Tibial nerve (tissue), 3 donors: ENCODE measurements around the gene MPL.

Source experiments
- POLR2A ChIP-seq, 2 donors: fragments of 450-650 bp; IDR thresholded peaks; one replicate each; pipeline ENCODE4 v1.6.1; 2017; ENCODE audit warnings: antibody characterized with exemption in 2 of 2, mild to moderate bottlenecking in 2 of 2, moderate library complexity in 2 of 2
- TF ChIP-seq, protein P1 (sequence below), 5 experiments: fragments of 200-600 bp in 3 of 5; fragments of 450-650 bp in 2 of 5; sonication (generic) in 3 of 5; IDR thresholded peaks; one replicate each; pipeline ENCODE4 v1.5.1; 2016 to 2019; ENCODE audit warnings: antibody characterized with exemption in 5 of 5, mild to moderate bottlenecking in 3 of 5, moderate library complexity in 2 of 5

- TF ChIP-seq, protein P1, sequence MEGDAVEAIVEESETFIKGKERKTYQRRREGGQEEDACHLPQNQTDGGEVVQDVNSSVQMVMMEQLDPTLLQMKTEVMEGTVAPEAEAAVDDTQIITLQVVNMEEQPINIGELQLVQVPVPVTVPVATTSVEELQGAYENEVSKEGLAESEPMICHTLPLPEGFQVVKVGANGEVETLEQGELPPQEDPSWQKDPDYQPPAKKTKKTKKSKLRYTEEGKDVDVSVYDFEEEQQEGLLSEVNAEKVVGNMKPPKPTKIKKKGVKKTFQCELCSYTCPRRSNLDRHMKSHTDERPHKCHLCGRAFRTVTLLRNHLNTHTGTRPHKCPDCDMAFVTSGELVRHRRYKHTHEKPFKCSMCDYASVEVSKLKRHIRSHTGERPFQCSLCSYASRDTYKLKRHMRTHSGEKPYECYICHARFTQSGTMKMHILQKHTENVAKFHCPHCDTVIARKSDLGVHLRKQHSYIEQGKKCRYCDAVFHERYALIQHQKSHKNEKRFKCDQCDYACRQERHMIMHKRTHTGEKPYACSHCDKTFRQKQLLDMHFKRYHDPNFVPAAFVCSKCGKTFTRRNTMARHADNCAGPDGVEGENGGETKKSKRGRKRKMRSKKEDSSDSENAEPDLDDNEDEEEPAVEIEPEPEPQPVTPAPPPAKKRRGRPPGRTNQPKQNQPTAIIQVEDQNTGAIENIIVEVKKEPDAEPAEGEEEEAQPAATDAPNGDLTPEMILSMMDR (IDR thresholded peaks at IDR 0.05): no peak
- TF ChIP-seq POLR2A (IDR thresholded peaks at IDR 0.05): no peak
Observed at GRCh38 chr1:43293896-43294760, 43.5 kb upstream of the MPL start.
